Measurements from ENCODE around the gene SMIM36.
"Not testable (repeated sequence)": the region's sequence is repeated elsewhere in the genome, so short reads cannot be mapped to it uniquely, and the experiment has no call there.

DNA sequence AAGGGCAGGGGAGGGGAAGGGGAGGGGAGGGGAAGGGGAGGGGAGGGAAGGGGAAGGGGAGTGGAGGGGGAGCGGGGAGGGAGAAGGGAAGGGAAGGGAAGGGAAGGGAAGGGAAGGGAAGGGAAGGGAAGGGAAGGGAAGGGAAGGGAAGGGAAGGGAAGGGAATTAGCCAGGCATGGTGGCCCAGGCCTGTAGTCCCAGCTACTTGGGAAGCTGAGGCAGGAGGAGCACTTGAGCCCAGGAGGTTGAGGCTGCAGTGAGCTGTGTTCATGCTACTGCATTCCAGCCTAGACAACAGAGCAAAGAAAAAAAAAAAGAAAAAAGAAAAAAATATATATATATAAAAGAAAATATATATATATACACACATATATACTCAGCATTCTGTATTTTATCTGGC is 79.3 kb downstream of the SMIM36 start:
- TF ChIP-seq, protein P1, sequence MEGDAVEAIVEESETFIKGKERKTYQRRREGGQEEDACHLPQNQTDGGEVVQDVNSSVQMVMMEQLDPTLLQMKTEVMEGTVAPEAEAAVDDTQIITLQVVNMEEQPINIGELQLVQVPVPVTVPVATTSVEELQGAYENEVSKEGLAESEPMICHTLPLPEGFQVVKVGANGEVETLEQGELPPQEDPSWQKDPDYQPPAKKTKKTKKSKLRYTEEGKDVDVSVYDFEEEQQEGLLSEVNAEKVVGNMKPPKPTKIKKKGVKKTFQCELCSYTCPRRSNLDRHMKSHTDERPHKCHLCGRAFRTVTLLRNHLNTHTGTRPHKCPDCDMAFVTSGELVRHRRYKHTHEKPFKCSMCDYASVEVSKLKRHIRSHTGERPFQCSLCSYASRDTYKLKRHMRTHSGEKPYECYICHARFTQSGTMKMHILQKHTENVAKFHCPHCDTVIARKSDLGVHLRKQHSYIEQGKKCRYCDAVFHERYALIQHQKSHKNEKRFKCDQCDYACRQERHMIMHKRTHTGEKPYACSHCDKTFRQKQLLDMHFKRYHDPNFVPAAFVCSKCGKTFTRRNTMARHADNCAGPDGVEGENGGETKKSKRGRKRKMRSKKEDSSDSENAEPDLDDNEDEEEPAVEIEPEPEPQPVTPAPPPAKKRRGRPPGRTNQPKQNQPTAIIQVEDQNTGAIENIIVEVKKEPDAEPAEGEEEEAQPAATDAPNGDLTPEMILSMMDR (conservative IDR thresholded peaks at IDR 0.05; ENCODE audit: low read depth in 2 of 2): not testable (repeated sequence)
- TF ChIP-seq EZH2 (IDR thresholded peaks at IDR 0.05; ENCODE audit: low read depth, unreplicated experiment); POLR2AphosphoS5 (IDR thresholded peaks at IDR 0.05; ENCODE audit: low read depth); EZH2phosphoT487 (IDR thresholded peaks at IDR 0.05; ENCODE audit: unreplicated experiment): not testable (repeated sequence)
- TF ChIP-seq, protein P2, sequence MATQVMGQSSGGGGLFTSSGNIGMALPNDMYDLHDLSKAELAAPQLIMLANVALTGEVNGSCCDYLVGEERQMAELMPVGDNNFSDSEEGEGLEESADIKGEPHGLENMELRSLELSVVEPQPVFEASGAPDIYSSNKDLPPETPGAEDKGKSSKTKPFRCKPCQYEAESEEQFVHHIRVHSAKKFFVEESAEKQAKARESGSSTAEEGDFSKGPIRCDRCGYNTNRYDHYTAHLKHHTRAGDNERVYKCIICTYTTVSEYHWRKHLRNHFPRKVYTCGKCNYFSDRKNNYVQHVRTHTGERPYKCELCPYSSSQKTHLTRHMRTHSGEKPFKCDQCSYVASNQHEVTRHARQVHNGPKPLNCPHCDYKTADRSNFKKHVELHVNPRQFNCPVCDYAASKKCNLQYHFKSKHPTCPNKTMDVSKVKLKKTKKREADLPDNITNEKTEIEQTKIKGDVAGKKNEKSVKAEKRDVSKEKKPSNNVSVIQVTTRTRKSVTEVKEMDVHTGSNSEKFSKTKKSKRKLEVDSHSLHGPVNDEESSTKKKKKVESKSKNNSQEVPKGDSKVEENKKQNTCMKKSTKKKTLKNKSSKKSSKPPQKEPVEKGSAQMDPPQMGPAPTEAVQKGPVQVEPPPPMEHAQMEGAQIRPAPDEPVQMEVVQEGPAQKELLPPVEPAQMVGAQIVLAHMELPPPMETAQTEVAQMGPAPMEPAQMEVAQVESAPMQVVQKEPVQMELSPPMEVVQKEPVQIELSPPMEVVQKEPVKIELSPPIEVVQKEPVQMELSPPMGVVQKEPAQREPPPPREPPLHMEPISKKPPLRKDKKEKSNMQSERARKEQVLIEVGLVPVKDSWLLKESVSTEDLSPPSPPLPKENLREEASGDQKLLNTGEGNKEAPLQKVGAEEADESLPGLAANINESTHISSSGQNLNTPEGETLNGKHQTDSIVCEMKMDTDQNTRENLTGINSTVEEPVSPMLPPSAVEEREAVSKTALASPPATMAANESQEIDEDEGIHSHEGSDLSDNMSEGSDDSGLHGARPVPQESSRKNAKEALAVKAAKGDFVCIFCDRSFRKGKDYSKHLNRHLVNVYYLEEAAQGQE (IDR thresholded peaks at IDR 0.05; ENCODE audit: unreplicated experiment): not testable (repeated sequence)
